Right lobe of liver (tissue), 6 donors: ENCODE data around the gene TGFB2. TPM values are rescaled to one million over a fixed set of nuclear protein-coding genes. Genes with fewer than 3 reads are reported as not detected.

Source experiments
- ATAC-seq, 4 donors: fragments of 200-7000 bp; cut with Tn5 transposase; one replicate each; pipeline ENCODE4 v1.9.1; 2020; ENCODE audit warnings: mild to moderate bottlenecking in 4 of 4, moderate library complexity in 4 of 4
- DNase-seq, 3 donors: peaks; one replicate each; pipeline ENCODE4 v3.0.0-alpha.2; 2020
- H3K27ac ChIP-seq, 3 donors: fragments of 200-600 bp; one replicate each; pipeline ENCODE4 v1.8.0; 2022
- H3K27me3 ChIP-seq, 2 donors: fragments of 200-600 bp; one replicate each; pipeline ENCODE4 v1.8.0; 2022
- H3K36me3 ChIP-seq, 4 donors: fragments of 200-600 bp; sonication (generic) in 1 of 4; one replicate each; pipeline versions ENCODE4 v1.5.1 to v1.8.0; 2017 to 2022; ENCODE audit warnings: control low read depth in 1 of 4
- H3K4me1 ChIP-seq, 4 donors: fragments of 200-600 bp; sonication (generic) in 1 of 4; one replicate each; pipeline versions ENCODE4 v1.5.1 to v1.8.0; 2017 to 2022; ENCODE audit warnings: control low read depth in 1 of 4
- H3K4me3 ChIP-seq, 3 donors: fragments of 200-600 bp; one replicate each; pipeline ENCODE4 v1.8.0; 2022
- H3K9me3 ChIP-seq, 4 donors: fragments of 200-600 bp; sonication (generic) in 1 of 4; one replicate each; pipeline versions ENCODE4 v1.5.1 to v1.8.0; 2017 to 2022; ENCODE audit warnings: control low read depth in 1 of 4
- CTCF ChIP-seq, 4 donors: fragments of 200-600 bp in 3 of 4; fragments of 450-650 bp in 1 of 4; IDR thresholded peaks; one replicate each; pipeline versions ENCODE4 v1.5.1 to v1.8.0; 2016 to 2022; ENCODE audit warnings: antibody characterized with exemption in 4 of 4, mild to moderate bottlenecking in 2 of 4
- POLR2A ChIP-seq: fragments of 450-650 bp; IDR thresholded peaks from one replicate; pipeline ENCODE4 v1.6.1; 2017; ENCODE audit warnings: antibody characterized with exemption, mild to moderate bottlenecking
- WGBS: methylation state at CpG from one replicate; pipeline ENCODE4 v1.1.6; 2018; ENCODE audit warnings: low coverage, low lambda C conversion rate; ENCODE audit not compliant: insufficient coverage; ENCODE audit errors: missing lambda C conversion rate; 5-methylcytosine and 5-hydroxymethylcytosine counted together
- intact Hi-C, 2 donors: fragments of 100-400 bp; cut with DNase I; formaldehyde crosslinking; loops; one replicate each; pipeline versions ENCODE4 v1.11.2 to v1.14.1; 2022
- small RNA-seq, 2 experiments: library from RNA; depleted of rRNA; stranded (forward); fragments of <200 nt; gene quantifications; one replicate each; pipeline ENCODE3, GENCODE V24; 2016
- total RNA-seq, 6 experiments: library from RNA; depleted of rRNA in 2 of 6; stranded (reverse); fragments of >200 nt in 2 of 6; fragmentation: NEBNext Ultra II Directional in 3 of 6; extraction: Animal tissue kit (Norgen Biotek cat#: 25700) in 3 of 6; gene quantifications; one replicate each; pipeline versions ENCODE4 v1.1.0 to v1.2.4, GENCODE V29; 2016 to 2023
- donor health status: DM: no; HTN: yes; CAD: no.
- donor health status: DM: no; HTN: no; CAD: no.
- donor health status: DM: no; HTN: no; CAD: no.
- donor health status: DM: no; HTN: yes; CAD: no.
- donor health status: DM: no; HTN: yes; CAD: no.

TGFB2 gene
- total RNA-seq, 6 experiments from 2014 or later = 0.18 to 2.8 (median 0.34) TPM

- TF ChIP-seq POLR2A (no peak), CTCF (IDR thresholded peaks at IDR 0.05) (no peak)
- intact Hi-C loops = no loop called here
- Histone ChIP-seq H3K9me3 (no peaks in the 10 kb centered on the region), H3K27ac (no peak overlapping the region), H3K4me1 (no peaks in the 10 kb centered on the region), H3K4me3 (no peak overlapping the region), H3K27me3 (no peaks in the 10 kb centered on the region), H3K36me3 (no peaks in the 10 kb centered on the region)
- WGBS = 86% methylated on average over 1 of the region's 1 CpG
- ATAC-seq (no peak), DNase-seq (no peak)
Observed at GRCh38 chr1:218490406-218490922, 145.3 kb downstream of the TGFB2 start.

GRCh38 chr1:218492874-218493273 lies 147.7 kb downstream of the TGFB2 start:
- 46% methylated on average over 2 of the region's 2 CpGs for WGBS
- no peak for TF ChIP-seq CTCF (IDR thresholded peaks at IDR 0.05)
- TF ChIP-seq POLR2A = no peak
- Histone ChIP-seq H3K27me3 (no peaks in the 10 kb centered on the region), H3K4me1 (no peaks in the 10 kb centered on the region), H3K27ac (no peak overlapping the region), H3K9me3 (no peaks in the 10 kb centered on the region), H3K4me3 (no peak overlapping the region), H3K36me3 (no peaks in the 10 kb centered on the region)
- ATAC-seq = no peak
- intact Hi-C loops = no loop called here
- DNase-seq = no peak

GRCh38 chr1:218493986-218494385 lies 148.8 kb downstream of the TGFB2 start:
- H3K27me3 ChIP-seq = no peaks in the 10 kb centered on the region
- WGBS = 24% methylated on average over 2 of the region's 2 CpGs
- H3K9me3 ChIP-seq = no peaks in the 10 kb centered on the region
- no peaks in the 10 kb centered on the region for H3K36me3 ChIP-seq
- intact Hi-C loops = no loop called here
- no peak for TF ChIP-seq POLR2A
- TF ChIP-seq CTCF (IDR thresholded peaks at IDR 0.05) = no peak
- no peak overlapping the region for H3K4me3 ChIP-seq
- ATAC-seq = no peak
- no peak for DNase-seq
- H3K27ac ChIP-seq = no peak overlapping the region
- H3K4me1 ChIP-seq = no peaks in the 10 kb centered on the region

Small RNA genes lying within 50 kb of the gene (small RNA-seq; reads per million reads assigned to genes)
- 0 reads per million in 2 experiments for gene AC096638.1

Other genes starting within 250 kb of the TGFB2 start
- gene RRP15, start 60.0 kb upstream of the TGFB2 start, total RNA-seq = 10 to 100 TPM in 1 of 6 experiments, 1 to 10 TPM in 5; 2.6 to 10.0 (median 5.4) TPM